ENCODE measurements around the gene KRTAP10-1.

GRCh38 chr21:44529011-44529421 is 11.0 kb downstream of the KRTAP10-1 start:
- TF ChIP-seq, protein P1, sequence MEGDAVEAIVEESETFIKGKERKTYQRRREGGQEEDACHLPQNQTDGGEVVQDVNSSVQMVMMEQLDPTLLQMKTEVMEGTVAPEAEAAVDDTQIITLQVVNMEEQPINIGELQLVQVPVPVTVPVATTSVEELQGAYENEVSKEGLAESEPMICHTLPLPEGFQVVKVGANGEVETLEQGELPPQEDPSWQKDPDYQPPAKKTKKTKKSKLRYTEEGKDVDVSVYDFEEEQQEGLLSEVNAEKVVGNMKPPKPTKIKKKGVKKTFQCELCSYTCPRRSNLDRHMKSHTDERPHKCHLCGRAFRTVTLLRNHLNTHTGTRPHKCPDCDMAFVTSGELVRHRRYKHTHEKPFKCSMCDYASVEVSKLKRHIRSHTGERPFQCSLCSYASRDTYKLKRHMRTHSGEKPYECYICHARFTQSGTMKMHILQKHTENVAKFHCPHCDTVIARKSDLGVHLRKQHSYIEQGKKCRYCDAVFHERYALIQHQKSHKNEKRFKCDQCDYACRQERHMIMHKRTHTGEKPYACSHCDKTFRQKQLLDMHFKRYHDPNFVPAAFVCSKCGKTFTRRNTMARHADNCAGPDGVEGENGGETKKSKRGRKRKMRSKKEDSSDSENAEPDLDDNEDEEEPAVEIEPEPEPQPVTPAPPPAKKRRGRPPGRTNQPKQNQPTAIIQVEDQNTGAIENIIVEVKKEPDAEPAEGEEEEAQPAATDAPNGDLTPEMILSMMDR (IDR thresholded peaks at IDR 0.05; ENCODE audit: low read depth, low read length) = no peak
- no peak for TF ChIP-seq EZH2phosphoT487 (IDR thresholded peaks at IDR 0.05; ENCODE audit: low read depth)
